ENCODE data around the gene ZNF689.

GRCh38 chr16:30570636-30571444 is 39.3 kb downstream of the ZNF689 start:
- TF ChIP-seq EZH2 (optimal IDR thresholded peaks at IDR 0.05; ENCODE audit: low read depth, low read length): no peak
- TF ChIP-seq CTCF (IDR thresholded peaks at IDR 0.05; ENCODE audit: low read length): no peak
